ENCODE measurements around the gene SYNDIG1. TPM values are rescaled to one million over a fixed set of nuclear protein-coding genes. Genes with fewer than 3 reads are reported as not detected.

Gene SYNDIG1
- total RNA-seq, 1 donor from 2014 or later = 0.19 TPM

GRCh38 chr20:24575811-24576210, 106.4 kb downstream of the SYNDIG1 start:
- no peak for DNase-seq (ENCODE audit: low spot score, unreplicated experiment)
- no peaks in the 10 kb centered on the region for H3K9me3 Mint-ChIP-seq (ENCODE audit: low read depth)
- H3K4me1 Mint-ChIP-seq (ENCODE audit: low read depth) = no peaks in the 10 kb centered on the region
- H3K36me3 Mint-ChIP-seq (ENCODE audit: insufficient read depth) = no peaks in the 10 kb centered on the region
- no peaks in the 10 kb centered on the region for H3K27me3 Mint-ChIP-seq
- H3K4me3 Mint-ChIP-seq (ENCODE audit: low read depth) = no peak overlapping the region
- no peak for TF ChIP-seq CTCF (IDR thresholded peaks at IDR 0.05; ENCODE audit: unreplicated experiment)
- no peak overlapping the region for H3K27ac Mint-ChIP-seq

GRCh38 chr20:24576447-24576846, 107.0 kb downstream of the SYNDIG1 start:
- Mint-ChIP-seq H3K9me3 (ENCODE audit: low read depth) (no peaks in the 10 kb centered on the region), H3K27ac (no peak overlapping the region), H3K36me3 (ENCODE audit: insufficient read depth) (no peaks in the 10 kb centered on the region), H3K27me3 (no peaks in the 10 kb centered on the region), H3K4me3 (ENCODE audit: low read depth) (no peak overlapping the region), H3K4me1 (ENCODE audit: low read depth) (no peaks in the 10 kb centered on the region)
- no peak for TF ChIP-seq CTCF (IDR thresholded peaks at IDR 0.05; ENCODE audit: unreplicated experiment)
- no peak for DNase-seq (ENCODE audit: low spot score, unreplicated experiment)

DNA sequence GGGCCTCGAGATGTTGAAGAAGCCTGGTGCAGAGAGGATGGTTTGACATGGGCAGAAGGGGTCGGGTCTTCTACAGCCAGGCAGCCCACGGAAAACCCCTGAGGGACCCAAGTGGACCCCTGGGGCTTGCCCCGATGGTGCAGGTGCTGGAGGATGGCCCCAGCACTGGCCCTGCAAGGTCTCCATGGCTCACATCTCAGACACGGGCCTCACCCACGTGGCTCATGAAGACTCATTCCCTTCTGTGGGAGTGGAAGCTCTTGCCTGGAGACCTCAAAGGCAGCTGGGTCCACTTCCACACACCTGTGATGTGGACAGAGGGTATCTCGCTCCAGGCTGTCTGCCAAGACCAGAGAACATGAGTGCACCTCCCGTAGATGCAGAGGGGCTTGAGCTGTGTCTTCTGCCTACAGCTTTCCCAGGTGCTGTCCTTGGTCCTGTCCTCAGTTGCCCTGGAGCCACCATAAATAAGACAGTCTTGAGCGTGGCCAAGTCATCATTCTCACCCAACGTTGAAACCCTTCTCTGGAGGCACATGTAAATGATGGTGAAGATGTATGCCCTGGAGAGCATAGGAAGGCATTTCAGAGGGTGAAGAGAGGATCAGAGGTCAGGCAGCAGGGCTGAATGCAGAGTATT, 108.0 kb downstream of the SYNDIG1 start:
- no peak overlapping the region for H3K27ac Mint-ChIP-seq
- no peaks in the 10 kb centered on the region for H3K9me3 Mint-ChIP-seq (ENCODE audit: low read depth)
- TF ChIP-seq CTCF (IDR thresholded peaks at IDR 0.05; ENCODE audit: unreplicated experiment) = no peak
- no peaks in the 10 kb centered on the region for H3K27me3 Mint-ChIP-seq
- H3K36me3 Mint-ChIP-seq (ENCODE audit: insufficient read depth) = no peaks in the 10 kb centered on the region
- no peak for DNase-seq (ENCODE audit: low spot score, unreplicated experiment)
- H3K4me1 Mint-ChIP-seq (ENCODE audit: low read depth) = no peaks in the 10 kb centered on the region
- no peak overlapping the region for H3K4me3 Mint-ChIP-seq (ENCODE audit: low read depth)

- no peak for DNase-seq (ENCODE audit: low spot score, unreplicated experiment)
- H3K27me3 Mint-ChIP-seq = no peaks in the 10 kb centered on the region
- H3K36me3 Mint-ChIP-seq (ENCODE audit: insufficient read depth) = no peaks in the 10 kb centered on the region
- no peaks in the 10 kb centered on the region for H3K9me3 Mint-ChIP-seq (ENCODE audit: low read depth)
- no peaks in the 10 kb centered on the region for H3K4me1 Mint-ChIP-seq (ENCODE audit: low read depth)
- H3K4me3 Mint-ChIP-seq (ENCODE audit: low read depth) = no peak overlapping the region
- no peak for TF ChIP-seq CTCF (IDR thresholded peaks at IDR 0.05; ENCODE audit: unreplicated experiment)
- H3K27ac Mint-ChIP-seq = no peak overlapping the region
These were observed 109.4 kb downstream of the SYNDIG1 start for GRCh38 chr20:24578567-24579415.

GRCh38 chr20:24579475-24579874, 110.0 kb downstream of the SYNDIG1 start:
- no peaks in the 10 kb centered on the region for H3K9me3 Mint-ChIP-seq (ENCODE audit: low read depth)
- H3K4me3 Mint-ChIP-seq (ENCODE audit: low read depth) = no peak overlapping the region
- no peak overlapping the region for H3K27ac Mint-ChIP-seq
- no peak for TF ChIP-seq CTCF (IDR thresholded peaks at IDR 0.05; ENCODE audit: unreplicated experiment)
- no peak for DNase-seq (ENCODE audit: low spot score, unreplicated experiment)
- no peaks in the 10 kb centered on the region for H3K27me3 Mint-ChIP-seq
- no peaks in the 10 kb centered on the region for H3K4me1 Mint-ChIP-seq (ENCODE audit: low read depth)
- H3K36me3 Mint-ChIP-seq (ENCODE audit: insufficient read depth) = no peaks in the 10 kb centered on the region

All from progenitor cell of endocrine pancreas (in vitro differentiated cells).